Measurements from ENCODE around the gene TSGA10IP. TPM values are rescaled to one million over a fixed set of nuclear protein-coding genes. Genes with fewer than 3 reads are reported as not detected.

Gene TSGA10IP
- total RNA-seq, 1 donor from 2014 or later = not detected

- Histone ChIP-seq H3K9ac (ENCODE audit: low read length) (peak within 1 kb of the TSS; percentile 95), H3K4me2 (ENCODE audit: low read length) (peak within 1 kb of the TSS; percentile 96), H3K9me3 (ENCODE audit: insufficient read depth, low read depth, low read length) (no peaks in the 10 kb centered on the region), H4K20me1 (ENCODE audit: insufficient read depth, low read length) (peaks cover 32% of the 10 kb centered on the region), H3K27me3 (ENCODE audit: insufficient read depth, low read length) (no peaks in the 10 kb centered on the region), H3K36me3 (ENCODE audit: insufficient read depth, low read length) (peaks cover 37% of the 10 kb centered on the region), H3K79me2 (ENCODE audit: insufficient read depth, low read length) (peaks cover 52% of the 10 kb centered on the region), H3K4me3 (ENCODE audit: insufficient read depth, low read depth, low read length) (peak within 1 kb of the TSS; percentile 99), H3K27ac (ENCODE audit: low read depth, low read length) (peak within 1 kb of the TSS; percentile 91), H2AFZ (ENCODE audit: low read depth, low read length) (peak within 1 kb of the TSS; percentile 99), H3K4me1 (ENCODE audit: insufficient read depth, low read length) (peaks cover 3% of the 10 kb centered on the region)
- H3K36me3 Mint-ChIP-seq (ENCODE audit: low read depth, unreplicated experiment) = peaks cover 14% of the 10 kb centered on the region
- FAIRE-seq (no peak), DNase-seq (ENCODE audit: low read depth) (peak; percentile 96)
- peak within 1 kb of the TSS; percentile 98 for H3K27ac Mint-ChIP-seq (ENCODE audit: unreplicated experiment)
- no peaks in the 10 kb centered on the region for H3K9me3 Mint-ChIP-seq (ENCODE audit: unreplicated experiment)
- no peaks in the 10 kb centered on the region for H3K27me3 Mint-ChIP-seq (ENCODE audit: low read depth, unreplicated experiment)
- no peak for TF ChIP-seq CTCF (IDR thresholded peaks at IDR 0.05; ENCODE audit: insufficient read depth, low read depth, low read length)
- no peak for TF ChIP-seq EZH2 (IDR thresholded peaks at IDR 0.05; ENCODE audit: insufficient read depth, low read length)
- H3K4me3 Mint-ChIP-seq (ENCODE audit: unreplicated experiment) = peak within 1 kb of the TSS; percentile 100
- H3K4me1 Mint-ChIP-seq (ENCODE audit: low read depth, unreplicated experiment) = peaks cover 20% of the 10 kb centered on the region
These were observed 56.8 kb downstream of the TSGA10IP start, which contains the start of the genes BANF1 and EIF1AD for GRCh38 chr11:66001942-66002647. BANF1 (plus strand) TSS chr11:66002503; CDS start chr11:66003251, 748 bp downstream. EIF1AD (minus strand) TSS chr11:66002157; CDS start chr11:66000389, 1,768 bp downstream.

- no peaks in the 10 kb centered on the region for H3K9me3 Mint-ChIP-seq (ENCODE audit: unreplicated experiment)
- peaks cover 3% of the 10 kb centered on the region for H3K4me1 ChIP-seq (ENCODE audit: insufficient read depth, low read length)
- peak overlapping the region; percentile 96 for H3K4me2 ChIP-seq (ENCODE audit: low read length)
- peaks cover 9% of the 10 kb centered on the region for H3K36me3 Mint-ChIP-seq (ENCODE audit: low read depth, unreplicated experiment)
- no peaks in the 10 kb centered on the region for H3K27me3 ChIP-seq (ENCODE audit: insufficient read depth, low read length)
- TF ChIP-seq CTCF (IDR thresholded peaks at IDR 0.05; ENCODE audit: insufficient read depth, low read depth, low read length) (no peak), EZH2 (IDR thresholded peaks at IDR 0.05; ENCODE audit: insufficient read depth, low read length) (no peak)
- FAIRE-seq = no peak
- H3K79me2 ChIP-seq (ENCODE audit: insufficient read depth, low read length) = peaks cover 47% of the 10 kb centered on the region
- peak overlapping the region; percentile 86 for H3K27ac Mint-ChIP-seq (ENCODE audit: unreplicated experiment)
- peak overlapping the region; percentile 95 for H3K9ac ChIP-seq (ENCODE audit: low read length)
- peak overlapping the region; percentile 91 for H3K27ac ChIP-seq (ENCODE audit: low read depth, low read length)
- peaks cover 20% of the 10 kb centered on the region for H3K4me1 Mint-ChIP-seq (ENCODE audit: low read depth, unreplicated experiment)
- peak; percentile 21 for DNase-seq (ENCODE audit: low read depth)
- peaks cover 27% of the 10 kb centered on the region for H4K20me1 ChIP-seq (ENCODE audit: insufficient read depth, low read length)
- H3K9me3 ChIP-seq (ENCODE audit: insufficient read depth, low read depth, low read length) = no peaks in the 10 kb centered on the region
- H2AFZ ChIP-seq (ENCODE audit: low read depth, low read length) = peak overlapping the region; percentile 99
- peak overlapping the region; percentile 100 for H3K4me3 Mint-ChIP-seq (ENCODE audit: unreplicated experiment)
- H3K27me3 Mint-ChIP-seq (ENCODE audit: low read depth, unreplicated experiment) = no peaks in the 10 kb centered on the region
- H3K36me3 ChIP-seq (ENCODE audit: insufficient read depth, low read length) = peaks cover 31% of the 10 kb centered on the region
- peak overlapping the region; percentile 99 for H3K4me3 ChIP-seq (ENCODE audit: insufficient read depth, low read depth, low read length)
These were observed 57.5 kb downstream of the TSGA10IP start for GRCh38 chr11:66002648-66003225.

Data from astrocyte (in vitro differentiated cells and primary cell).